ENCODE measurements around the gene METTL2B. TPM values are rescaled to one million over a fixed set of nuclear protein-coding genes. Genes with fewer than 3 reads are reported as not detected.
A peak's percentile ranks its signal among the peaks of the same experiment; 100 is the strongest.
"Not testable (repeated sequence)": the region's sequence is repeated elsewhere in the genome, so short reads cannot be mapped to it uniquely, and the experiment has no call there.

METTL2B gene
- total RNA-seq, 1 donor from 2014 or later: 40.9 TPM

DNA sequence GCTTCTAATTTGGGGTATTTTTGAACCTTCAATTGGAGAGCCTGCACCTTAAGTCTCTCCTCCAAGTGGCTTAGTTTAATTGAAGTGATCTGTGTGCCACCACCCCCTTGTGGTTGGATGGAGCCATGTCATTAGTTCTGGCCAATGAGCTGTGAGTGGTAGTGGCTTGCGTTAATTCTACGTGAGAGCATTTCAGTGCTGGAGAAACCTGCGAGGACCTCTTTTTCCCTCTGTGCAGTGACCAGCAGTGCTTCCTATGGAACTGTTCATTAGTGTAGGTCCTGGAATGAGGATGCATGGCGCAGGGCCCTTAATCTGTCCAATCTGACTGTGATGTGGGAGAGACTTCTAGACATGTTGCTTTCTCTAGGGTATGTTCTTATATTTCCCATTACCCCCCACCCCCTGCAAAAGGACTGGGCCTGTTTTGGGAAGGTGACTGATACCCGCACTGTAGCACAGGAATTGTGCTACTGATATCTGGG lies 17.1 kb upstream of the METTL2B start:
- DNase-seq: peak; percentile 66
- peaks cover 4% of the 10 kb centered on the region for H3K9me3 Mint-ChIP-seq (ENCODE audit: unreplicated experiment)
- H3K36me3 Mint-ChIP-seq (ENCODE audit: unreplicated experiment): peaks cover 4% of the 10 kb centered on the region
- peak overlapping the region; percentile 33 for H3K4me3 Mint-ChIP-seq (ENCODE audit: unreplicated experiment)
- no peaks in the 10 kb centered on the region for H3K27me3 Mint-ChIP-seq (ENCODE audit: unreplicated experiment)
- peaks cover 18% of the 10 kb centered on the region for H3K4me1 Mint-ChIP-seq (ENCODE audit: low read depth, unreplicated experiment)
- peak; percentile 78 for TF ChIP-seq CTCF (IDR thresholded peaks at IDR 0.05; ENCODE audit: partially characterized antibody, unreplicated experiment)
- H3K27ac Mint-ChIP-seq (ENCODE audit: unreplicated experiment): peak overlapping the region; percentile 36

DNA sequence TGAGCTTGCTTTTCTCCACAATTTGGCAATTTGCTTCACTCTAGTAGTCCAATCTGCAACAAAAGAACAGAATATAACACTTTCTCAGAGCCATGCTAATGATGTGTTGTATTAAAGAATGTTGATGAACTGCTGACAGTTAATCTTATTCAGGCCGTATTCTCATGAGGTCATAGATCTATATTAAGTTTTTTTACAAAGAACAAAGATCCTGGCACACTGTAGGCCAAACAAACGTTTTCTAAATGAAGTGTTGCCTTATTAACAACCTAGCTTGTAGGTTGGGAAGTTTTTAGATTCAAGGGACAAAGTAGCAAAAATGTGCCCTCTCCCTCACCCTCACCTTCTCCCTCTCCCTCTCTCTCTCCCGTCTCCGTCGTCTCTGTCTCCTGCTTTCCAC lies 14.1 kb upstream of the METTL2B start:
- no peak for DNase-seq
- Mint-ChIP-seq H3K4me1 (ENCODE audit: low read depth, unreplicated experiment) (peaks cover 12% of the 10 kb centered on the region), H3K27ac (ENCODE audit: unreplicated experiment) (no peak overlapping the region), H3K36me3 (ENCODE audit: unreplicated experiment) (peaks cover 4% of the 10 kb centered on the region), H3K4me3 (ENCODE audit: unreplicated experiment) (no peak overlapping the region), H3K27me3 (ENCODE audit: unreplicated experiment) (no peaks in the 10 kb centered on the region), H3K9me3 (ENCODE audit: unreplicated experiment) (no peaks in the 10 kb centered on the region)
- TF ChIP-seq CTCF (IDR thresholded peaks at IDR 0.05; ENCODE audit: partially characterized antibody, unreplicated experiment): no peak

GRCh38 chr7:128463345-128463744 lies 13.2 kb upstream of the METTL2B start:
- not testable (repeated sequence) for H3K27me3 Mint-ChIP-seq (ENCODE audit: unreplicated experiment); H3K4me3 Mint-ChIP-seq (ENCODE audit: unreplicated experiment); H3K27ac Mint-ChIP-seq (ENCODE audit: unreplicated experiment); H3K9me3 Mint-ChIP-seq (ENCODE audit: unreplicated experiment); DNase-seq; H3K4me1 Mint-ChIP-seq (ENCODE audit: low read depth, unreplicated experiment); H3K36me3 Mint-ChIP-seq (ENCODE audit: unreplicated experiment)

GRCh38 chr7:128463933-128464332 lies 12.6 kb upstream of the METTL2B start:
- not testable (repeated sequence) for H3K27me3 Mint-ChIP-seq (ENCODE audit: unreplicated experiment); DNase-seq; H3K9me3 Mint-ChIP-seq (ENCODE audit: unreplicated experiment); H3K4me1 Mint-ChIP-seq (ENCODE audit: low read depth, unreplicated experiment); H3K36me3 Mint-ChIP-seq (ENCODE audit: unreplicated experiment)
- peak overlapping the region; percentile 91 for H3K27ac Mint-ChIP-seq (ENCODE audit: unreplicated experiment)
- peak overlapping the region; percentile 49 for H3K4me3 Mint-ChIP-seq (ENCODE audit: unreplicated experiment)

DNA sequence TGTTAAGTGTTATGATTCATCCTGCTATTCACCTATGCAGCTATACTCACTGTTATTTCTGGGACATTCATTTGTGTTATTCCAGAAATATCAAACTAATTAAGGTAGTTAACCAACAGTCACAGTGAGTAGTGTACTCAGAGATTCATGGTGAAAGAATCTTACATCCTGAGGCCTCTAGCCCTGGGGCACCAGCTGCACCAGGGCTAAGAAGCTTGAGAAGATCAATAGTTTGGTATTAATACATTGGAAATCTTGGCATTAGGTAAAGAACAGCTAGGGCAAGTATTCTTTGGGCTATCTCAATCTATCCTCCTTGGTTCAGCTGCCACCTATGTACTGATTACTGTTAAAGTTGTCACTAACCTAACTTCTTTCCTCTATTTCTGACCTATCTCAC lies 9.7 kb upstream of the METTL2B start:
- H3K9me3 Mint-ChIP-seq (ENCODE audit: unreplicated experiment); DNase-seq; H3K27me3 Mint-ChIP-seq (ENCODE audit: unreplicated experiment); H3K36me3 Mint-ChIP-seq (ENCODE audit: unreplicated experiment); H3K27ac Mint-ChIP-seq (ENCODE audit: unreplicated experiment); H3K4me1 Mint-ChIP-seq (ENCODE audit: low read depth, unreplicated experiment); H3K4me3 Mint-ChIP-seq (ENCODE audit: unreplicated experiment): not testable (repeated sequence)

DNA sequence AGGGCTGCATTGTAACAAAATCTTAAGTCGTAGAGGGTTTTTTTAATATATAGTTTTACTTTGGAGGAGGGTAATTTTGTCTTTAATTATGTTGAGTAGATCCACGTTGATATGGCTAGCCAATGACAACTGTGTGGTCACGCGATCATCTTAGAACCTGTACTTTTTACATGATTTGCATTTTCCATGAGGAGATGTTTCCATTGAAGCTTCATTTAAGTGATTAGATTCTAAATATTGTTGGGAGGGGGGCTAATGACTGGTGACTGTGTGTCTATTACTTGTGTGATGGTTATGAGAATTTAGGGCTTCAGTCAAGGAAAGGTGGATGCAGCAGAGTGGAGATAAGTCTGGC lies 765 bp downstream of the METTL2B start:
- not testable (repeated sequence) for DNase-seq; H3K4me1 Mint-ChIP-seq (ENCODE audit: low read depth, unreplicated experiment); H3K9me3 Mint-ChIP-seq (ENCODE audit: unreplicated experiment); H3K27me3 Mint-ChIP-seq (ENCODE audit: unreplicated experiment); H3K36me3 Mint-ChIP-seq (ENCODE audit: unreplicated experiment)
- peak overlapping the region; percentile 95 for H3K27ac Mint-ChIP-seq (ENCODE audit: unreplicated experiment)
- peak overlapping the region; percentile 99 for H3K4me3 Mint-ChIP-seq (ENCODE audit: unreplicated experiment)

- H3K9me3 Mint-ChIP-seq (ENCODE audit: unreplicated experiment); H3K27ac Mint-ChIP-seq (ENCODE audit: unreplicated experiment); DNase-seq; H3K36me3 Mint-ChIP-seq (ENCODE audit: unreplicated experiment); H3K4me1 Mint-ChIP-seq (ENCODE audit: low read depth, unreplicated experiment); H3K27me3 Mint-ChIP-seq (ENCODE audit: unreplicated experiment); H3K4me3 Mint-ChIP-seq (ENCODE audit: unreplicated experiment): not testable (repeated sequence)
Measured at GRCh38 chr7:128479082-128479481, 2.5 kb downstream of the METTL2B start.

- H3K36me3 Mint-ChIP-seq (ENCODE audit: unreplicated experiment); H3K4me3 Mint-ChIP-seq (ENCODE audit: unreplicated experiment); H3K4me1 Mint-ChIP-seq (ENCODE audit: low read depth, unreplicated experiment); H3K27me3 Mint-ChIP-seq (ENCODE audit: unreplicated experiment); H3K27ac Mint-ChIP-seq (ENCODE audit: unreplicated experiment); DNase-seq; H3K9me3 Mint-ChIP-seq (ENCODE audit: unreplicated experiment): not testable (repeated sequence)
Measured at GRCh38 chr7:128488134-128488533, 11.6 kb downstream of the METTL2B start.

All from glutamatergic neuron (in vitro differentiated cells).